ENCODE data around the gene VASH1.

VASH1 gene

DNA sequence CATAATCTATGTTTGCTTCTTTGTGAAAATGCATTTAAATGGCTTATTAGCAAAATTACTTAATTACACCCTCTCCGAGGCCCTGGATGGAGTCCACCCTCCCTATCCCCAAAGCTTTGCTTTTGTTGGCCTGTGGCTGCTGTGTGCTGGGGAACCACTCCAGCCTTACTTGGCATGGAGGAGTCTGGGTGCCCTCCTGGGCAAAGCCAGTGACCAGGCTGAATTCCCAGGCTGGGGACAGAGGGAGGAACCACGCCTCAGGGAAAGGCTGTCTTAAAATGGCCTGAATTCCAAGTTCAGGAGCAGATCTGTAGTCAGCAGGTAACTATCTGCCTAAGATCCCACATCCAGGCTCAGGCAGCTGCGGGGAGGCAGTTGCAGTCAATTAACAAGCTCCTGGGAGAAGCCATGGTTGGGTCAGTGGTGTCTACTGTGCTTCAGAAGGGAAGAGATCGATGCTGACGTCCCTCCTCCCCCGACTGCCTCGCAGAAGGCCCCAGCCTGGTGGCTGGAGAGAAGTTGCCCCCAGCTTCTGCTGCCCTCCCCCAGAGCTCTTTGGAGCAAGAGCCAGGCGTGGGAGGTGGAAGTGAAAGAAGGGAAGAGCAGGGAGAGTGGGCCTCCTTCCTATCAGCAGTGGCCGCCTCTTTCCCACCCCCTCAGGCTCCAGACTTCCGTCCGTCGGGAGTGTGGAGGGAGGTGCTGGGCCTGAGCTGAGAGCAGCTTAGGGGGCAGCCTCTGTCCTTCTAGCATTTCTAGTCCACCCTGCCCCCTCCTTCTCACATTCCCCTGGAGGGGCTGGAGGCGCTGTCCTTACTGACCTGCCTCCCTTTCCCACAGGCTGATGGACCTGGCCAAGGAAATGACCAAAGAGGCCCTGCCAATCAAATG, 11.3 kb downstream of the VASH1 start:
- Histone ChIP-seq H4K20me1 (no peaks in the 10 kb centered on the region; a peak in 1 of 22 replicates), H3K4me2 (peak overlapping the region; percentile 8 to 98 (median 77); a peak in 18 of 22 replicates), H3K4me1 (peaks cover 41 to 100% (median 81%) of the 10 kb centered on the region in 10 experiments), H3K27me3 (no peaks in the 10 kb centered on the region), H3K4me3 (peak overlapping the region in 5 of 10 experiments; percentile 6 to 48 (median 26); a peak in 6 of 20 replicates), H3K36me3 (no peaks in the 10 kb centered on the region; a peak in 1 of 22 replicates), H3K27ac (peak overlapping the region in 8 of 11 experiments; percentile 13 to 90 (median 72); a peak in 13 of 22 replicates), H3K9me3 (replicated peaks in 1 of 11) (no peaks in the 10 kb centered on the region), H3K9ac (peak overlapping the region in 7 of 11 experiments; percentile 1 to 79 (median 60); a peak in 9 of 22 replicates)
- TF ChIP-seq Cebpa-rat (IDR thresholded peaks at IDR 0.05) = no peak

DNA sequence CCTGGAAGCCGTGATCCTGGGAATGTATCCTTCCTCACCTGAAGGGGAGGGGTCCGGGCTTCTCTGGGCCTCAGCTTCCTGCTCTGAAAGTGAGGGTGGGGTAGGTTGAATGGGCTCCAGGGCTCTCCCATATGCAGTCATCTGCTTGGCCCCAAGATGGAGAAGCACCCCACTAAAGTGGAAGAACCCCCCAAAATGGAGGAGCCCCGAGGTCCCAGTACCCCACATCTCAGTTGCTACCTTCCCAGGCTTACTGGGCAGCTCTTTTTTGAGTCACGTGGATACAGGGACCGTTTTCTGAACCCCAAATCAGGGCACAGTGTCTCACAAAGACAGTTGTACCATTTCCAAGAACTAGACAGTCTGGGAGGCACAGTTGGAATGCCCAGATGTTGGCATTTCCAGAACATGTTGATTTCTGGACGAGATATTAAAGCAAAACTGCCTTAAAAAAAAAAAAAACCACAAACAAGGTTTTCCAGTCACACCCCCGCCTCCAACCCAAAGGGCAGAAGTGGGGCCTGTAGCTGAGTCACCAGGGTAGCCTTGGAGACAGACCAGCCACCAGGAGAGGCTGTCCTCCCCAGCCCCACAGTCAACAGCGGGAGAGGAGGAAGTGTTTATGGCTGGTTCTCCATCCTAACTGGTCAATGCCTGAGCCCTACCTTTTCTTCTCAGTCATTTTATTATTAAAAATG, 12.1 kb downstream of the VASH1 start:
- H3K9ac ChIP-seq = peak overlapping the region in 7 of 11 experiments; percentile 1 to 79 (median 60); a peak in 10 of 22 replicates
- peak overlapping the region; percentile 8 to 98 (median 77); a peak in 20 of 22 replicates for H3K4me2 ChIP-seq
- peaks cover 33 to 100% (median 76%) of the 10 kb centered on the region in 10 experiments for H3K4me1 ChIP-seq
- no peaks in the 10 kb centered on the region; a peak in 1 of 22 replicates for H4K20me1 ChIP-seq
- peaks cover 0 to under 1% (median 0%) of the 10 kb centered on the region in 11 experiments; a peak in 4 of 22 replicates for H3K36me3 ChIP-seq
- no peaks in the 10 kb centered on the region for H3K9me3 ChIP-seq (replicated peaks in 1 of 11)
- H3K4me3 ChIP-seq = peak overlapping the region in 5 of 10 experiments; percentile 6 to 48 (median 26); a peak in 7 of 20 replicates
- peak overlapping the region in 8 of 11 experiments; percentile 13 to 90 (median 72); a peak in 13 of 22 replicates for H3K27ac ChIP-seq
- no peak for TF ChIP-seq Cebpa-rat (IDR thresholded peaks at IDR 0.05)
- no peaks in the 10 kb centered on the region for H3K27me3 ChIP-seq

GRCh38 chr14:76773956-76774820, 12.9 kb downstream of the VASH1 start:
- peak overlapping the region in 7 of 11 experiments; percentile 4 to 90 (median 45); a peak in 11 of 22 replicates for H3K27ac ChIP-seq

GRCh38 chr14:76774821-76775694, 13.8 kb downstream of the VASH1 start:
- no peak for TF ChIP-seq Cebpa-rat (IDR thresholded peaks at IDR 0.05)
- Histone ChIP-seq H3K4me3 (no peak overlapping the region), H3K27me3 (no peaks in the 10 kb centered on the region), H4K20me1 (no peaks in the 10 kb centered on the region; a peak in 1 of 22 replicates), H3K9me3 (replicated peaks in 1 of 11) (no peaks in the 10 kb centered on the region), H3K4me2 (peak overlapping the region in 5 of 11 experiments; percentile 86 to 98 (median 93); a peak in 10 of 22 replicates), H3K36me3 (peaks cover 0 to 18% (median 7%) of the 10 kb centered on the region in 11 experiments; a peak in 9 of 22 replicates), H3K4me1 (peaks cover 22 to 99% (median 61%) of the 10 kb centered on the region in 10 experiments; a peak in 19 of 20 replicates), H3K27ac (peak overlapping the region in 6 of 11 experiments; percentile 4 to 90 (median 36); a peak in 9 of 22 replicates), H3K9ac (peak overlapping the region in 2 of 11 experiments; percentile 43 to 49; a peak in 2 of 22 replicates)

More at GRCh38 chr14:76773956-76774820, 12.9 kb downstream of the VASH1 start:
- TF ChIP-seq Cebpa-rat (IDR thresholded peaks at IDR 0.05) = no peak
- Histone ChIP-seq H4K20me1 (no peaks in the 10 kb centered on the region; a peak in 1 of 22 replicates), H3K9me3 (replicated peaks in 1 of 11) (no peaks in the 10 kb centered on the region), H3K4me3 (no peak overlapping the region), H3K4me2 (peak overlapping the region in 8 of 11 experiments; percentile 58 to 98 (median 88); a peak in 16 of 22 replicates), H3K27me3 (no peaks in the 10 kb centered on the region), H3K4me1 (peaks cover 24 to 100% (median 68%) of the 10 kb centered on the region in 10 experiments), H3K9ac (peak overlapping the region in 5 of 11 experiments; percentile 1 to 51 (median 43); a peak in 5 of 22 replicates), H3K36me3 (peaks cover 0 to 9% (median 4%) of the 10 kb centered on the region in 11 experiments; a peak in 5 of 22 replicates)

DNA sequence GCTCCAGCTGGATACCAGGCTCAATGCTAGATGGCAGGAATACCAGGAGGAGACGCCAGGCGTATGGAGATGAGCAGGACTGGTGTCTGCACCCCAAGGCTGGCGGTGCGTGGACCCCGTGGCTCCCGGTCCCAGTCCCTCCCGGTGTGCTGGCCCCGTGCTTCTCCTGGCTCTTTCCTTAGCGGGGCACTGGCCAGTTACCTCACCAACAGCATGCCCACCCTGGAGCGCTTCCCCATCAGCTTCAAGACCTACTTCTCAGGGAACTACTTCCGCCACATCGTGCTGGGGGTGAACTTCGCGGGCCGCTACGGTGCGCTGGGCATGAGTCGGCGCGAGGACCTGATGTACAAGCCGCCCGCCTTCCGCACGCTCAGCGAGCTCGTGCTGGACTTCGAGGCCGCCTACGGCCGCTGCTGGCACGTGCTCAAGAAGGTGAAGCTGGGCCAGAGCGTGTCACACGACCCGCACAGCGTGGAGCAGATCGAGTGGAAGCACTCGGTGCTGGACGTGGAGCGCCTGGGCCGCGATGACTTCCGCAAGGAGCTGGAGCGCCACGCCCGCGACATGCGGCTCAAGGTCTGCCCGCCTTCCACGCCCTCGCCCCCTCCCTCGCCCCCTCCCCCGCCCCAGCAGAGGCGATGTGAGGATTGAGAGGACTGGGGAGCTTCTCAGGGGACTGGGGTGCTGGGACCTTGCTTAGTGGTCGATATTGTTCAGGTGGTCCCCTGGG, 14.6 kb downstream of the VASH1 start:
- H3K4me3 ChIP-seq = no peak overlapping the region
- no peak overlapping the region; a peak in 2 of 22 replicates for H3K9ac ChIP-seq
- H3K27me3 ChIP-seq = no peaks in the 10 kb centered on the region
- TF ChIP-seq Cebpa-rat (IDR thresholded peaks at IDR 0.05) = no peak
- H3K4me2 ChIP-seq = peak overlapping the region in 5 of 11 experiments; percentile 61 to 98 (median 93); a peak in 10 of 22 replicates
- peaks cover 22 to 99% (median 56%) of the 10 kb centered on the region in 10 experiments; a peak in 19 of 20 replicates for H3K4me1 ChIP-seq
- H3K36me3 ChIP-seq = peaks cover 6 to 25% (median 11%) of the 10 kb centered on the region in 11 experiments; a peak in 15 of 22 replicates
- no peaks in the 10 kb centered on the region for H3K9me3 ChIP-seq (replicated peaks in 1 of 11)
- no peaks in the 10 kb centered on the region; a peak in 1 of 22 replicates for H4K20me1 ChIP-seq
- H3K27ac ChIP-seq = peak overlapping the region in 5 of 11 experiments; percentile 27 to 90 (median 45); a peak in 8 of 22 replicates

- no peaks in the 10 kb centered on the region for H3K9me3 ChIP-seq (replicated peaks in 1 of 11)
- peak overlapping the region in 2 of 11 experiments; percentile 35 to 39; a peak in 2 of 22 replicates for H3K9ac ChIP-seq
- H3K4me3 ChIP-seq = no peak overlapping the region
- H3K4me1 ChIP-seq = peaks cover 22 to 99% (median 53%) of the 10 kb centered on the region in 10 experiments; a peak in 19 of 20 replicates
- H3K4me2 ChIP-seq = peak overlapping the region in 7 of 11 experiments; percentile 19 to 98 (median 86); a peak in 12 of 22 replicates
- peak overlapping the region in 6 of 11 experiments; percentile 11 to 90 (median 40); a peak in 10 of 22 replicates for H3K27ac ChIP-seq
- peaks cover 14 to 33% (median 15%) of the 10 kb centered on the region in 11 experiments; a peak in 17 of 22 replicates for H3K36me3 ChIP-seq
- TF ChIP-seq Cebpa-rat (IDR thresholded peaks at IDR 0.05) = no peak
- no peaks in the 10 kb centered on the region; a peak in 1 of 22 replicates for H4K20me1 ChIP-seq
- no peaks in the 10 kb centered on the region for H3K27me3 ChIP-seq
These were observed 15.4 kb downstream of the VASH1 start for GRCh38 chr14:76776428-76777251.

All from BLaER1 treated with 17β-estradiol and CSF1 and Interleukin-3, amounts not matched to agents 10 nM and 100 nM (cell line).